ENCODE results near the gene TNFAIP1.

TNFAIP1 gene

DNA sequence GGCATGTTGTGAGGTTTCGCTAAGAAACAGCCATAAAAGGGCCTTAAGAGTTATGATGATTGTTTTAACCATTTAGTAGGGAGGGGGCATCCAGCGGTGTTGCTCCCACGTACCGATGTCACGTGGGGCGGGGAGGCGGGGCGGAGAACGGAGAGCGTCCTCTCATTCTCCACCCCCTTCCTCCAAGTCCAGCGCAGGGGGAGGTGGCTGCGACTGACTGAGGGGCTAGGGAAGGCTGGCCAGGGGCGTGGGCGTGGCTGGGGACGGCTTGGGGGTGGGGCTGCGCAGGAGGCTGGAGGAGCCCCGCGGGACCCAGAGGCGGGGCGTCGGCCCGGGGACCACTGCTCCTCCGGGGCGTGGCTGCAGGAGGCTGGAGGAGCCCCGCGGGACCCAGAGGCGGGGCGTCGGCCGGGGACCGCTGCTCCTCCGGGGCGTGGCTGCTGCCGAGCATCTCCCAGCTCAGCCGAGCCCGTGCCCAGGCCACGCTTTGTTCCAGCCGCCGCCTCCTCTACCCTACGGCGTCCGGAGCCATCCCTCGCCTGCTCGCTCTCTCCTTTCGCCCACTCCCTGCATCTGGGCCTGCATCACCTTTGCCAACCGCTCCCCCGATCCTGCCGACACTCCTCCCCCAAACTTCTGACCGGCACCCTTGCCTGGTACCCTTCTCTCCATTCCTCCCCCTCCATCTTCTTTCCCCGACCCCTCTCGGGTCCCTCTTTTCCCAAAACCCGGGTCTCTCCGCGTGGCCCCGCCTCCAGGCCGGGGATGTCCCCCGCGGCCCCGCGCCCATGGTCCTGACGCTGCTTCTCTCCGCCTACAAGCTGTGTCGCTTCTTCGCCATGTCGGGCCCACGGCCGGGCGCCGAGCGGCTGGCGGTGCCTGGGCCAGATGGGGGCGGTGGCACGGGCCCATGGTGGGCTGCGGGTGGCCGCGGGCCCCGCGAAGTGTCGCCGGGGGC is 36.0 kb downstream of the TNFAIP1 start, which contains the start of gene SARM1:
Gene SARM1, plus strand, starts transcription at position 450 of the 958 bp plus-strand sequence. Its CDS starts 339 bp downstream, at position 789.
- DNase-seq (ENCODE audit: low spot score): peak; percentile 92

DNA sequence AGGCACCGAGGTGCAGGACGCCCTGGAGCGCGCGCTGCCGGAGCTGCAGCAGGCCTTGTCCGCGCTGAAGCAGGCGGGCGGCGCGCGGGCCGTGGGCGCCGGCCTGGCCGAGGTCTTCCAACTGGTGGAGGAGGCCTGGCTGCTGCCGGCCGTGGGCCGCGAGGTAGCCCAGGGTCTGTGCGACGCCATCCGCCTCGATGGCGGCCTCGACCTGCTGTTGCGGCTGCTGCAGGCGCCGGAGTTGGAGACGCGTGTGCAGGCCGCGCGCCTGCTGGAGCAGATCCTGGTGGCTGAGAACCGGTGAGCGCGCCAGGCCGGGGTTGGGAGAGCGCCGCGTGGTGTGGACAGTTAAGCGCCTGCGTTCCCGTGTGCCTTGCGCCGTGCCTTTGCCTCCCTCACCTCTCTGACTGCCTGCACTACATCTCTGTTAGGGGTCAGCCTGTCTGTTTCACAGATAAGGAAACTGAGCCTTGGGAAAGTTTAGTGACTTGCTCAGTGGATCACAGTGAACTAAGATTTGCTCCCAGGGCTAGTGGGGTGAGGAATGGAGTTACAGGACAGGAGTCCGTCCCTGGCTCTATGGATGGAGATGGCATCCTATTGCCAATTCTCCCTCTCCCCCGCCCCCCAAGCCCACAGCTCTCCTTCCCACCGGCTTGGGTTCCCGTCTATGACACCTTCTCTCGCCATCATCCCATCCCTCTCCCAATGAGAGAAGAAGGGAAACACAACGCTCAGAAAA is 36.8 kb downstream of the TNFAIP1 start:
- no peak for DNase-seq (ENCODE audit: low spot score)

DNA sequence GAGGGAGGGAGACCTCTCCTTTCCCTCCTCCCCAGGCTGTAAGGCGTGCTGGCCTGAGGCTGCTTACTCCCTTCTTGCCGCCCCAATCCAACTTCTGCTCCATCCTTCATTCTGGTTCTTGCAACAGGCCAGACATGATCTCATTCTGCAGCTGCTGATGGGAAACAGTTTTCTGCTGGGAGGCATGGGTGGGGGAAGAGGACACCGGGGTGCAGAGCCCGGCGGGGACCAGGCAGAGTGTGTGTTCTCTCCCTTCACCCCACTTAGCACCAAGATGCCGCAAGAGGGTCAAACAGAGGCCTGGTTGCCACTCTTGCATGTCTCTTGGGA is 37.3 kb downstream of the TNFAIP1 start:
- DNase-seq (ENCODE audit: low spot score): no peak

DNA sequence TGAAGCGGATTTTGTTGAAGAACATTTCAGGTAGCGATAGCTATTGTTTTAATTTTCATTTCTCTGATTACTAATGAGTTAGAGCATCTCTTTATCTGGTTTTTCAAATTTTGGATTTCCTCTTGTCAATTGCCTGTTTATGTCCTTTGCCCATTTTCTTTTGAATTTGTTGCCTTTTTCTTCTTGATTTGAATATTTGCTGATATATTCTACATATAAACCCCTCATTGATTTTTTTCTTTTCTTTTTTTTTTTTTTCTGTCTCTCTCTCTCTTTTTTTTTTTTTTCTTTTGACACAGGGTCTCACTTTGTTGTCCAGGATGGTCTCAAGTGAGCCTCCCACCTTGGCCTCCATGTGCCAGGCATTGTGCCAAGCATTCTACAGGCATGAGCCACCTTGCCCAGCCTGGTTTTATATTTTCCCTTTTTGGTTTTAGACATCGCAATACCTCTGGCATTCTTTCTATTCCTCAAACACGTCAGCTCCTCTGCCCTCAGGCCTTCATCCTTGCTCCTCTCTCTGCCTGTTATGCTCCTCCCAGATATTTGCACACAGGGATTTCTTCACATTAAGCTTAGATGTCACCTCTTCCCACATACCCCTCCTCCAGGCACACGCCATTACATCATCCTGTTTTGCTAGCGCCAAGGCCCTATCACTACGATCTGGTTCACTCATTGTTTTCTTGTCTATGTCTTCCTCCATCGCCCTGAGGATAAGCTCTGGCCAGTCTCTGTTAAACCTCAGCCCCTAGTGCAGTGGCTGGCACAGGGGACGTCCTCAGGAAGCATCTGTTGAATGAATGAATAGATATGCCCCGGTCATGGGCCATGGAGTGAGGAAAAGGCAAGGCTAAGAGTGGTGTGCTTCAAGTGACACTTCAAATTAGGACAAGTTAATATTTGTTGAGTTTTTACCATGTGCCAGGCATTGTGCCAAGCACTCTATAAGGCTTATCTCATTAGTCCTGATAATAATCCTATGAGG is 44.5 kb downstream of the TNFAIP1 start:
- DNase-seq (ENCODE audit: low spot score): no peak

DNA sequence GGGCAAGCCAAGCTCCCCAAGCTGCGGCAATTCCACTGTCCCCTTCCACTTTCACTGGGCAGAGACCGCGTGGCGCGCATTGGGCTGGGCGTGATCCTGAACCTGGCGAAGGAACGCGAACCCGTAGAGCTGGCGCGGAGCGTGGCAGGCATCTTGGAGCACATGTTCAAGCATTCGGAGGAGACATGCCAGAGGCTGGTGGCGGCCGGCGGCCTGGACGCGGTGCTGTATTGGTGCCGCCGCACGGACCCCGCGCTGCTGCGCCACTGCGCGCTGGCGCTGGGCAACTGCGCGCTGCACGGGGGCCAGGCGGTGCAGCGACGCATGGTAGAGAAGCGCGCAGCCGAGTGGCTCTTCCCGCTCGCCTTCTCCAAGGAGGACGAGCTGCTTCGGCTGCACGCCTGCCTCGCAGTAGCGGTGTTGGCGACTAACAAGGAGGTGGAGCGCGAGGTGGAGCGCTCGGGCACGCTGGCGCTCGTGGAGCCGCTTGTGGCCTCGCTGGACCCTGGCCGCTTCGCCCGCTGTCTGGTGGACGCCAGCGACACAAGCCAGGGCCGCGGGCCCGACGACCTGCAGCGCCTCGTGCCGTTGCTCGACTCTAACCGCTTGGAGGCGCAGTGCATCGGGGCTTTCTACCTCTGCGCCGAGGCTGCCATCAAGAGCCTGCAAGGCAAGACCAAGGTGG is 45.7 kb downstream of the TNFAIP1 start:
- no peak for DNase-seq (ENCODE audit: low spot score)

DNA sequence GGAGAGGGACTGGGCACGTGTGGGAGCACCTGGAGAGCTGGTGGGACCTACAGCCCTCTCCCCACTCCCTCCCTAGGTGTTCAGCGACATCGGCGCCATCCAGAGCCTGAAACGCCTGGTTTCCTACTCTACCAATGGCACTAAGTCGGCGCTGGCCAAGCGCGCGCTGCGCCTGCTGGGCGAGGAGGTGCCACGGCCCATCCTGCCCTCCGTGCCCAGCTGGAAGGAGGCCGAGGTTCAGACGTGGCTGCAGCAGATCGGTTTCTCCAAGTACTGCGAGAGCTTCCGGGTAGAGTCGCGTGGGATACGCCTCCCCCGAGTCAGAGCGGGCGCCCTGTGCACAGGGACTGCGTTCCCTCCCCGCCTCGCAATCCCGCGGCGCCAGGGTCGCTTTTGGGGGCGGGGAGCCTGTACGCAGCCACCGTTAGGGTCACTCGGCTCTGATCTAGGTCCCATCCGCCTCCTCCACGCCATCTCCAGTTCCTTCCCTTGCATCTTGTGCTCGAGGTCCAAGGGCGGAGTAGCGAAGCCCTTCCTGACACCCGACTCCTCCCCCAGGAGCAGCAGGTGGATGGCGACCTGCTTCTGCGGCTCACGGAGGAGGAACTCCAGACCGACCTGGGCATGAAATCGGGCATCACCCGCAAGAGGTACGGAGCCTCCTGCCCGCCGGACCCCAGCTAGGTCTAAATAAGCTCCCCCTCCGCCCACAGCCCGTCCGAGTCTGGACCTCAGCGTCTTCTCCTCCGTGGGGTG is 48.9 kb downstream of the TNFAIP1 start:
- peak; percentile 64 for DNase-seq (ENCODE audit: low spot score)

DNA sequence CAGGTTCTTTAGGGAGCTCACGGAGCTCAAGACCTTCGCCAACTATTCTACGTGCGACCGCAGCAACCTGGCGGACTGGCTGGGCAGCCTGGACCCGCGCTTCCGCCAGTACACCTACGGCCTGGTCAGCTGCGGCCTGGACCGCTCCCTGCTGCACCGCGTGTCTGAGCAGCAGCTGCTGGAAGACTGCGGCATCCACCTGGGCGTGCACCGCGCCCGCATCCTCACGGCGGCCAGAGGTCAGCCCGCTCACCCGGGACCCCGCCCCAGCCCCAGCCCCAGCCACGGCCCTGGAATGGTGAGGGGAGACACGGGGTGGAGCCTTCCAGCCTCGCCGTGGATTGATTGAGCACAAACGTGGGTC is 49.5 kb downstream of the TNFAIP1 start:
- no peak for DNase-seq (ENCODE audit: low spot score)

DNA sequence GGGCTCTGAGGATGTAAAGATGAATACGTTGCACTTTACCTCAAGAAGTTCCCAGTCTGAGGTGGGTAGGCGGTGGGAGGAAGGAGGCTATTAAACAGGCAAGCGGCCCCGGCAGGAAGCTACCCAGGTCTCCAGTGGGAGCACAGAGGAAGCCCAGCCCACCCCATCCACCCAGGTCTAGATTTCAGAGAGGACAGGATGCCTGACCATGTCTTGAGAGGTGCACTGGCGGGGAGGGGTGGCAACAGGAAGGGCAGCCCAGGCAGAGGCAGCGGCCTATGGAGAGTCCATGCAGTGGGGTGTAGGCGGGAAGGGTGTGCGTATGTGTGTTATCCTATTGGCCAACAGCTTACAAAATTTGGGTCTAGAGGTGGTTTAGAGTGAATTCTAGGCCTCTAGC is 49.8 kb downstream of the TNFAIP1 start:
- no peak for DNase-seq (ENCODE audit: low spot score)

DNA sequence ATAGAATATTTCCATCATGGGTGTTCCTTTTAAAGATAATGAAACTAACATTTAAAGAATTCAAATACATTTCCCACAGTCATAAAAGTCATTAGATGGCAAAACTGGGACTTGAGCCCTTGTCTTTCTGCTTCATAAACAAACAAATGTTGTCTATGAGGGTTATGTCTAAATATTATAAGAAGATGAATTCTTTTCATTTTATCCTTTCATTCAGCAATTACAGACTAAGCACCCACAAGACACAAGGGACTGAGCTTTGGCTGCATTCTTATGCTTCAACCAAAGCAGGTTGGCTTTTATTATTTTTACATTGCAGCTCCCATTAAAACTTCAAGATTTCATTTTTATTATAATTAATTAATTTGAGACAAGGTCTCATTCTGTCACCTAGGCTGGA is 50.8 kb downstream of the TNFAIP1 start:
- no peak for DNase-seq (ENCODE audit: low spot score)

DNA sequence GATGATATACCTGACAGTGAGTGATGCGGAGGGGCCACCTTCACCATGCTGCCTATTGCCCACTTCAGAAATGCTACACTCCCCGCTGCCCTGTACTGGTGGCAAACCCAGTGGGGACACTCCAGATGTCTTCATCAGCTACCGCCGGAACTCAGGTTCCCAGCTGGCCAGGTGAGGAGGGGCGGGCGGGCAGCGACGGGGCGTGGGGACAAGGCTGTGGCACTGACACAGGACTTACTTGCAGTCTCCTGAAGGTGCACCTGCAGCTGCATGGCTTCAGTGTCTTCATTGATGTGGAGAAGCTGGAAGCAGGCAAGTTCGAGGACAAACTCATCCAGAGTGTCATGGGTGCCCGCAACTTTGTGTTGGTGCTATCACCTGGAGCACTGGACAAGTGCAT is 52.5 kb downstream of the TNFAIP1 start:
- DNase-seq (ENCODE audit: low spot score): no peak

DNA sequence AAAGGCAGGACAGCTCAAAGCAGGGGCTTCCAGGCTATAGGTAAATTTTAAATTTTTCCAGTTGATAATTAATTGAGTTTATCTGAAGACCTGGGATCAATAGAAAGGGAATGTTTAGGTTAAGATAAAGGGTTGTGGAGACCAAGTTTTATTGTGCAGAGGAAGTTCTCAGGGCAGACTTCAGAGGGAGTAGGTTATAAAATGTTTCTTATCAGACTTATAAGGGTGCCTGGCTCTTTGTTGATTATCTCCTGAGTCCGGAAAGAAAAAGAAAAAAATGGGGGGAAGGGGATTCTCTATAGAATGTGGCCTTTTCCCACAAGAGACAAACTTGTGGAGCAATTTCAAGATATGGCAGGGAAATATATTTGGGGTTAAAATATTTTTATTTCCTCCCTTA is 54.6 kb downstream of the TNFAIP1 start:
- no peak for DNase-seq (ENCODE audit: low spot score)

DNA sequence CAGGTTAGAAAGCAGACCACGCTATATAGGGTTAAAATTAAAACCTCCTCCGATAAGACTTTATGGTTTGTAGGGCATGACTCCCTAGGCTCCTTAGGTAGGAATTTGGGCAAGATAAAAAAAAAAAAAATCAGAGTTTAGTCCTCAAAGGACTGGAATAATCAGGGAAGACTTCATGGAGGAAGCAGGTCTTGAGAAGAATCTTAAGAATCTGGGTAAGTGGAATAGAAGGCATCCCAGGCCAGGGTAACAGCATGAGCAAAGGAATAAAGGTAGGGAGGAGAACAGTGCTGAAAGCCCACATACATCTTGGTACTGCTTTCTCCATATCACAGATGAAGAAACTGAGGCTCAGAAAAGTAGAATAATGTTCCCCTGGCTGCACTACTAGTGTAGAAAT is 55.0 kb downstream of the TNFAIP1 start:
- no peak for DNase-seq (ENCODE audit: low spot score)

DNA sequence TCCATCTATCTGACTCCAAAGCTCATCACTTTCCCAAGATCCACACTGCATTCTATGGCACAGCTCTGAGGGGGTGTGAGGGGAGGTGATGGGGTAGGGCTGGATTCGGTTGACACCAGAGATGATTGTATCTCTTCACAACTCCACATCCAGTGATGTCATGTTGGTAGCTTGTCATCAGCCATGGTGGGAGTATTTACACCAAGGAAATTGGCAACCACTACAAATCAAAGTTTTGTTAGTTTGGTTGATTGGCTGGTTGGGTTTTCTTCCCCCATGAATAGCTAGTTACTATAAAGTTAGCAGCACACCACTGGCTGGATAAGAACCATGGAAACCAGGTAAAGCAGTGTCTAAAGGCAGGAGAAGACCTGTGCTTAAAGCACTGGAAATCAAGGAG is 55.4 kb downstream of the TNFAIP1 start:
- DNase-seq (ENCODE audit: low spot score): no peak

DNA sequence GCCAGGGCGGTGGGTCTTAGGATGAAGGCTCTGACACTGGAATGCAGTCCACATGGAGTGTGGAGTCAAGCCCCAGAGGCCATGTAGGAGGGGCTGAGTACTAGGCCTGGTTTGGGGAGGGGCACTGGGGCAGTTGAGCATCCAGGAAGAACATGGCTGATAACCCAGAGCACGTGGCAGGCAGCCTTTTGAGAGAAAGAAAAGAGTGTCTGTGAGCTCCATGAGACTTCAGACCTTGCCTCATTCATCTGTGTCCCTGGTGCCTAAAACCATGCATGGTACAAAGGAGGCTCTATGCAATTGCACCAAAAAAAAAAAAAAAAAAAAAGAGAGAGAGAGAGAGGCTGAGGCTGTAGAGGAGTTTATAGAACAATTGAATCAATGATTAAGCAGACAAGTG is 55.8 kb downstream of the TNFAIP1 start:
- DNase-seq (ENCODE audit: low spot score): no peak

DNA sequence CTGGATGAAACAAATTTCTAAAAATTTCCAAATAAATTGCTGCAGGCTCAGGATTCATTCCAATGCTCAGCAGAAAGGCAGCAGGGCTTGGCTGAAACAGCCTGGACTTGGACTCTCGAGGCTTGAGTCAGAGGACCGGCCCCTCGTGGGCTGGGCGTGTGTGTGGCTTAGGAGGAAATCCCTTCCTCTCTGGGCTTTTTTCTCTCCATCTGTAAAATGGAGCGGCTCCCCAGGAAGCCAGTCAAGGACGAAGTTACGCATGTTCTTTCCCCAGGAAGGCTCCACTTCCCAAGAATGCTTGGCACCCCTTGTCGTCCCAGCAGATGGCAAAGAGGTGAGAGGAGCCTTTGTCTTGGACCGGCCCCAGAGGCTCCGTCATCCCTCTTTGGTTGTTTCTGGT is 56.9 kb downstream of the TNFAIP1 start:
- DNase-seq (ENCODE audit: low spot score): no peak

DNA sequence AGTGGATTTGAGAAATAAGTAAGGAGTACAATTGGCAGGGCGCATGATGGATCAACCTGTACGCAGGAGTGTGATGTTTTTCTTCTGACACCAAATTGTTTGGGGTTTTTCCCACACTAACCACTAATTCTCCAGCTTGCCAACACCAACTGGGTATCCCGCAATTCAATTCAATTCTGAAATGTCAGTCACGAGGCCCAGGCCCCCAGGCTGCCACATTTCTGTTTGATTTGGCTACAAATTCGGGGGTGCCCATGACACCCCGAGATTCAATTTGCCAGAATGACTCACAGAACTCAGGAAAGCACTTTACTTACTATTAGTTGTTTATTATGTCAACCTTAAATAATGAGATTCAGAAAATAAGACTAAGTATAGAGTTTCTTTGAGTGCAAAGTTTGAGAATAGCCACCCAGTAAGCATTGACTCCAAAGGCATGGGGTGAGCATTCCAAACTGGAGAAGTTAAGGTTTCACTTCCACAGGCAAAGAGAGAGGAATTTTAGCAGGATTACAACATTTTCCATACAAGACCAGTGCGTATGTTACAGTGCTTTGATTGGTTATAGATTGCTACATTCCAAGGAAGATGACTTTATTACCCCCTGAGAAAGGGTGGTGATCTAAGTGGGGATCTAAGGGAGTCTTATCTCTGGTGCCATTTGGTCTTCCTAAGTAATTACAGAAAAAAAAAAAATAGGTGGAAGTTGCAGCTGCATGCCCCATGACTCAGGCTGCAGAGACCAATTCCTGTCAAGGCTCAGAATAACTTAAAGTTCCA is 59.0 kb downstream of the TNFAIP1 start:
- DNase-seq (ENCODE audit: low spot score): no peak

DNA sequence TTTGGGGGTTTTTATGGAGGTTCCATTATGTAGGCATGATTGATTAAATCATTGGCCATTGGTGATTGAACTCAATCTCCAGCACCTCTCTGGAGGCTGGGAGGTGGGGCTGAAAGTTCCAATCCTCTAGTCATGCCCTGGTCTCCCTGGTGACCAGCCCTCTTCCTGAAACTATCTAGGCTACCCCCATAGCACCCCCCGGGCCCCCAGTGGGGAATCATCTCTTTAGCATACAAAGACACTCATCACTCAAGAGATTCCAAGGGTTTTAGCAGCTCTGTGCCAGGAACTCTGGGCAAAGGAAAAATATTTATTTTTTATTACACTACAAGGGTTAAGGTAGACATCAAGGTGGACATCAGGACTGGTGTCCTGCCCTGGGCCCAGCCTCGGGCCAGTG is 59.9 kb downstream of the TNFAIP1 start:
- DNase-seq (ENCODE audit: low spot score): no peak

DNA sequence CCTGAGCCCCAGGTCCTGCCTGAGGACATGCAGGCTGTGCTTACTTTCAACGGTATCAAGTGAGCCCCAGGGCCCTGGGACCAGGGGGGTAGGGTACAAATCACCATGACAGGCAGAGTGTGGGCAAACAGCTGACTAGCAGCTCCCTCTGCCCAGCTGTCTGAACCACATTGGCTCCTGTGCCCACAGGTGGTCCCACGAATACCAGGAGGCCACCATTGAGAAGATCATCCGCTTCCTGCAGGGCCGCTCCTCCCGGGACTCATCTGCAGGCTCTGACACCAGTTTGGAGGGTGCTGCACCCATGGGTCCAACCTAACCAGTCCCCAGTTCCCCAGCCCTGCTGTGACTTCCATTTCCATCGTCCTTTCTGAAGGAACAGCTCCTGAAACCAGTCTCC is 60.4 kb downstream of the TNFAIP1 start:
- no peak for DNase-seq (ENCODE audit: low spot score)
